ENCODE results near the gene OSBPL1A.

GRCh38 chr18:24214144-24214543 is 183.5 kb downstream of the OSBPL1A start:
- TF ChIP-seq CTCF (IDR thresholded peaks at IDR 0.05) (no peak), POLR2A (IDR thresholded peaks at IDR 0.05) (no peak)

All from transverse colon (tissue), 3 donors.